ENCODE data around the gene NUP50.

- TF ChIP-seq ZFX (IDR thresholded peaks at IDR 0.05) (no peak), CTCF (conservative IDR thresholded peaks at IDR 0.05) (no peak)
These were observed 16.5 kb downstream of the NUP50 start for GRCh38 chr22:45180146-45180679.
